Activated CD4-positive, alpha-beta memory T cell treated with anti-CD3 and anti-CD28 coated beads for 36 hours (primary cell): ENCODE measurements around the gene MFRP. TPM values are rescaled to one million over a fixed set of nuclear protein-coding genes. Genes with fewer than 3 reads are reported as not detected.

Experiments used
- CTCF ChIA-PET: fragments of 350-600 bp; sonication (Branson Sonifier 250); formaldehyde crosslinking; loops from one replicate; lab custom pipeline; 2021; ENCODE audit warnings: antibody characterized with exemption, inconsistent platforms; lab: Charles Lee
- POLR2A ChIA-PET: fragments of 350-600 bp; sonication (Branson Sonifier 250); formaldehyde crosslinking; loops from one replicate; lab custom pipeline; 2021; ENCODE audit warnings: antibody characterized with exemption; lab: Charles Lee
- DNase-seq: peaks from one replicate; pipeline ENCODE4 v3.0.0-alpha.2; 2020
- H3K27ac Mint-ChIP-seq: one replicate; pipeline ENCODE4 v1.8.0; 2021; ENCODE audit warnings: mixed read lengths
- H3K27me3 Mint-ChIP-seq: one replicate; pipeline ENCODE4 v1.8.0; 2021; ENCODE audit warnings: mixed read lengths
- H3K36me3 Mint-ChIP-seq: one replicate; pipeline ENCODE4 v1.8.0; 2021; ENCODE audit warnings: mixed read lengths
- H3K4me1 Mint-ChIP-seq: one replicate; pipeline ENCODE4 v1.8.0; 2021; ENCODE audit warnings: low read depth, mixed read lengths
- H3K4me3 Mint-ChIP-seq: one replicate; pipeline ENCODE4 v1.8.0; 2021; ENCODE audit warnings: mild to moderate bottlenecking, mixed read lengths
- H3K9me3 Mint-ChIP-seq: one replicate; pipeline ENCODE4 v1.8.0; 2021; ENCODE audit warnings: mixed read lengths
- intact Hi-C: fragments of 100-400 bp; cut with micrococcal nuclease; formaldehyde crosslinking; loops from one replicate; pipeline ENCODE4 v1.15.1; 2023
- total RNA-seq, 2 experiments: library from RNA; stranded (reverse); gene quantifications; one replicate each; pipeline ENCODE4 v1.2.3, GENCODE V29; 2021

The MFRP gene
- total RNA-seq, 2 experiments from 2014 or later, result not detected

- CTCF ChIA-PET, result interaction anchor here (1.2 to 1.7 kb wide), 3 partner anchors 8 to 17 kb away, joined by 4 to 19 read pairs (median 9); partner anchors contain the start of gene USP2
- no peaks in the 10 kb centered on the region for H3K36me3 Mint-ChIP-seq
- DNase-seq, result peak; percentile 64
- no peak overlapping the region for H3K27ac Mint-ChIP-seq
- no peak overlapping the region for H3K4me3 Mint-ChIP-seq
- peaks cover 34% of the 10 kb centered on the region for H3K4me1 Mint-ChIP-seq
- H3K27me3 Mint-ChIP-seq, result peaks cover 48% of the 10 kb centered on the region
- H3K9me3 Mint-ChIP-seq, result no peaks in the 10 kb centered on the region
- intact Hi-C loops, result loop anchor here (5.0 kb wide), 1 partner anchor 42 kb away; no protein-coding TSS in a partner anchor
- POLR2A ChIA-PET, result interaction anchor here (0.7 kb wide), 1 partner anchor 10 kb away, joined by 3 read pairs; no protein-coding TSS in a partner anchor
These were observed 17.5 kb upstream of the MFRP start for GRCh38 chr11:119363851-119364590.

- ChIA-PET CTCF (interaction anchor here (0.8 to 3.4 kb wide), 7 partner anchors 11 to 117 kb away, joined by 3 to 34 read pairs (median 9); partner anchors contain the start of gene USP2), POLR2A (no interaction called here)
- Mint-ChIP-seq H3K4me3 (no peak overlapping the region), H3K36me3 (no peaks in the 10 kb centered on the region), H3K4me1 (peaks cover 34% of the 10 kb centered on the region), H3K27ac (no peak overlapping the region), H3K27me3 (peaks cover 50% of the 10 kb centered on the region), H3K9me3 (no peaks in the 10 kb centered on the region)
- DNase-seq, result no peak
- intact Hi-C loops, result loop anchor here (5.0 kb wide), 1 partner anchor 41 kb away; no protein-coding TSS in a partner anchor
These were observed 16.8 kb upstream of the MFRP start for GRCh38 chr11:119363081-119363850.

GRCh38 chr11:119362741-119363080 is 16.2 kb upstream of the MFRP start:
- Mint-ChIP-seq H3K9me3 (no peaks in the 10 kb centered on the region), H3K27ac (no peak overlapping the region), H3K4me3 (no peak overlapping the region), H3K4me1 (peaks cover 34% of the 10 kb centered on the region), H3K36me3 (no peaks in the 10 kb centered on the region), H3K27me3 (peaks cover 49% of the 10 kb centered on the region)
- no peak for DNase-seq
- intact Hi-C loops, result loop anchor here (5.0 kb wide), 1 partner anchor 40 kb away; no protein-coding TSS in a partner anchor
- CTCF ChIA-PET, result interaction anchor here (0.8 to 3.4 kb wide), 6 partner anchors 11 to 118 kb away, joined by 3 to 34 read pairs (median 10); partner anchors contain the start of gene USP2
- POLR2A ChIA-PET, result no interaction called here

- peak; percentile 32 for DNase-seq
- H3K9me3 Mint-ChIP-seq, result no peaks in the 10 kb centered on the region
- peaks cover 34% of the 10 kb centered on the region for H3K4me1 Mint-ChIP-seq
- ChIA-PET CTCF (interaction anchor here (0.8 to 3.4 kb wide), 9 partner anchors 9 to 119 kb away, joined by 3 to 34 read pairs (median 6); partner anchors contain the start of gene USP2), POLR2A (interaction anchor here (0.7 kb wide), 1 partner anchor 19 kb away, joined by 3 read pairs; the partner anchor contains the start of gene USP2)
- peak overlapping the region; percentile 7 for H3K4me3 Mint-ChIP-seq
- H3K27ac Mint-ChIP-seq, result no peak overlapping the region
- intact Hi-C loops, result loop anchor here (1.0 to 5.0 kb wide), 3 partner anchors 27 to 64 kb away; partner anchors contain the start of gene RNF26
- no peaks in the 10 kb centered on the region for H3K36me3 Mint-ChIP-seq
- peaks cover 47% of the 10 kb centered on the region for H3K27me3 Mint-ChIP-seq
These were observed 15.6 kb upstream of the MFRP start for GRCh38 chr11:119361941-119362725.

GRCh38 chr11:119361056-119361787 is 14.7 kb upstream of the MFRP start:
- intact Hi-C loops, result loop anchor here (1.0 to 5.0 kb wide), 3 partner anchors 26 to 65 kb away; partner anchors contain the start of gene RNF26
- H3K36me3 Mint-ChIP-seq, result no peaks in the 10 kb centered on the region
- no peaks in the 10 kb centered on the region for H3K9me3 Mint-ChIP-seq
- H3K27me3 Mint-ChIP-seq, result peaks cover 38% of the 10 kb centered on the region
- DNase-seq, result peak; percentile 89
- POLR2A ChIA-PET, result interaction anchor here (0.7 kb wide), 1 partner anchor 20 kb away, joined by 3 read pairs; the partner anchor contains the start of gene USP2
- peaks cover 35% of the 10 kb centered on the region for H3K4me1 Mint-ChIP-seq
- H3K4me3 Mint-ChIP-seq, result no peak overlapping the region
- CTCF ChIA-PET, result interaction anchor here (0.8 to 3.4 kb wide), 8 partner anchors 10 to 114 kb away, joined by 3 to 34 read pairs (median 8); partner anchors contain the start of gene USP2
- H3K27ac Mint-ChIP-seq, result no peak overlapping the region

GRCh38 chr11:119359365-119360214 is 13.1 kb upstream of the MFRP start:
- no peak overlapping the region for H3K4me3 Mint-ChIP-seq
- CTCF ChIA-PET, result interaction anchor here (1.0 to 5.0 kb wide), 4 partner anchors 19 to 116 kb away, joined by 4 to 237 read pairs (median 76); partner anchors contain the start of gene USP2
- POLR2A ChIA-PET, result no interaction called here
- intact Hi-C loops, result loop anchor here (2.0 to 5.0 kb wide), 2 partner anchors 25 to 37 kb away; partner anchors contain the start of gene RNF26
- H3K36me3 Mint-ChIP-seq, result no peaks in the 10 kb centered on the region
- no peaks in the 10 kb centered on the region for H3K9me3 Mint-ChIP-seq
- no peak overlapping the region for H3K27ac Mint-ChIP-seq
- peaks cover 33% of the 10 kb centered on the region for H3K4me1 Mint-ChIP-seq
- no peak for DNase-seq
- peaks cover 29% of the 10 kb centered on the region for H3K27me3 Mint-ChIP-seq

GRCh38 chr11:119357074-119357473 is 10.6 kb upstream of the MFRP start:
- Mint-ChIP-seq H3K9me3 (no peaks in the 10 kb centered on the region), H3K36me3 (no peaks in the 10 kb centered on the region), H3K27ac (no peak overlapping the region), H3K4me3 (peak overlapping the region; percentile 59), H3K27me3 (peaks cover 23% of the 10 kb centered on the region), H3K4me1 (peaks cover 21% of the 10 kb centered on the region)
- ChIA-PET CTCF (interaction anchor here (1.0 to 5.0 kb wide), 20 partner anchors 8 to 372 kb away, joined by 3 to 237 read pairs (median 10); partner anchors contain the start of genes C1QTNF5, MFRP, NECTIN1 and RNF26), POLR2A (interaction anchor here (1.1 kb wide), 1 partner anchor 24 kb away, joined by 3 read pairs; the partner anchor contains the start of gene USP2)
- intact Hi-C loops, result no loop called here
- DNase-seq, result no peak

- Mint-ChIP-seq H3K4me3 (peak overlapping the region; percentile 74), H3K27me3 (peaks cover 24% of the 10 kb centered on the region), H3K4me1 (peaks cover 15% of the 10 kb centered on the region), H3K27ac (no peak overlapping the region), H3K36me3 (no peaks in the 10 kb centered on the region), H3K9me3 (no peaks in the 10 kb centered on the region)
- POLR2A ChIA-PET, result interaction anchor here (0.7 kb wide), 1 partner anchor 11 kb away, joined by 3 read pairs; no protein-coding TSS in a partner anchor
- CTCF ChIA-PET, result interaction anchor here (0.6 to 5.0 kb wide), 31 partner anchors 8 to 1956 kb away, joined by 3 to 237 read pairs (median 5); partner anchors contain the start of genes C1QTNF5, MFRP, NECTIN1 and RNF26
- intact Hi-C loops, result loop anchor here (1.0 kb wide), 3 partner anchors 18 to 118 kb away; partner anchors contain the start of gene USP2
- peak; percentile 83 for DNase-seq
These were observed 10.0 kb upstream of the MFRP start for GRCh38 chr11:119356349-119357031.

GRCh38 chr11:119355091-119355843 is 8.8 kb upstream of the MFRP start:
- DNase-seq, result no peak
- Mint-ChIP-seq H3K4me1 (peaks cover 9% of the 10 kb centered on the region), H3K4me3 (no peak overlapping the region), H3K9me3 (no peaks in the 10 kb centered on the region), H3K27ac (no peak overlapping the region), H3K36me3 (no peaks in the 10 kb centered on the region), H3K27me3 (peaks cover 28% of the 10 kb centered on the region)
- ChIA-PET CTCF (interaction anchor here (1.0 to 5.0 kb wide), 22 partner anchors 8 to 374 kb away, joined by 3 to 237 read pairs (median 8); partner anchors contain the start of genes C1QTNF5, MFRP, NECTIN1 and USP2), POLR2A (no interaction called here)
- intact Hi-C loops, result no loop called here
